GM12878 (cell line): ENCODE measurements around the gene NOSTRIN. TPM values are rescaled to one million over a fixed set of nuclear protein-coding genes. Genes with fewer than 3 reads are reported as not detected.

ENCODE experiments used
- CHD4 ChIP-seq: fragments of 200-600 bp; sonication (generic); IDR thresholded peaks from 2 replicates; pipeline ENCODE4 v1.6.1; 2016; ENCODE audit warnings: mild to moderate bottlenecking
- E2F4 ChIP-seq: IDR thresholded peaks from 2 replicates; pipeline ENCODE4 v1.6.1; 2012; ENCODE audit warnings: low read depth, low read length, improper control_type of control experiment
- FOXK2 ChIP-seq: fragments of 450-650 bp; IDR thresholded peaks from 2 replicates; pipeline ENCODE4 v1.6.1; 2017; ENCODE audit warnings: mild to moderate bottlenecking, moderate library complexity
- GATAD2B ChIP-seq: fragments of 450-650 bp; conservative IDR thresholded peaks from 2 replicates; pipeline ENCODE4 v1.6.1; 2017; ENCODE audit warnings: low read depth, mild to moderate bottlenecking, moderate library complexity
- HDAC6 ChIP-seq: fragments of 200-600 bp; sonication (generic); IDR thresholded peaks from one replicate; pipeline ENCODE4 v1.8.0; 2017; ENCODE audit warnings: antibody characterized with exemption; ENCODE audit not compliant: unreplicated experiment
- MXI1 ChIP-seq: fragments of 150-350 bp; IDR thresholded peaks from 2 replicates; pipeline ENCODE4 v1.6.1; 2011; ENCODE audit warnings: low read depth, mild to moderate bottlenecking, inconsistent platforms, low read length, improper control_type of control experiment
- NBN ChIP-seq: fragments of 450-650 bp; IDR thresholded peaks from 2 replicates; pipeline ENCODE4 v1.6.1; 2016
- POLR2AphosphoS5 ChIP-seq: IDR thresholded peaks from 2 replicates; pipeline ENCODE4 v1.6.1; 2011; ENCODE audit warnings: mild to moderate bottlenecking, low read length, inconsistent platforms
- RAD51 ChIP-seq: fragments of 450-650 bp; IDR thresholded peaks from 2 replicates; pipeline ENCODE4 v1.6.1; 2016; ENCODE audit warnings: moderate library complexity, mild to moderate bottlenecking, inconsistent platforms
- RB1 ChIP-seq: fragments of 450-650 bp; formaldehyde crosslinking; IDR thresholded peaks from 2 replicates; pipeline ENCODE4 v1.6.1; 2017; ENCODE audit warnings: mild to moderate bottlenecking, borderline replicate concordance
- RBBP5 ChIP-seq: fragments of 200-600 bp; sonication (generic); conservative IDR thresholded peaks from 2 replicates; pipeline ENCODE4 v1.6.1; 2016
- RUNX3 ChIP-seq: IDR thresholded peaks from 2 replicates; pipeline ENCODE4 v1.6.1; 2012; ENCODE audit warnings: low read length, inconsistent platforms
- SIN3A ChIP-seq: IDR thresholded peaks from 2 replicates; pipeline ENCODE4 v1.6.1; 2012; ENCODE audit warnings: low read depth, low read length, improper control_type of control experiment
- SIX5 ChIP-seq: IDR thresholded peaks from 2 replicates; pipeline ENCODE4 v1.6.1; 2011; ENCODE audit warnings: mild to moderate bottlenecking, low read depth, low read length, moderate library complexity; ENCODE audit not compliant: severe bottlenecking
- STAT1 ChIP-seq: fragments of 450-650 bp; conservative IDR thresholded peaks from 2 replicates; pipeline ENCODE4 v1.6.1; 2014; ENCODE audit warnings: antibody characterized with exemption, mild to moderate bottlenecking
- SUZ12 ChIP-seq: fragments of 200-600 bp; sonication (generic); IDR thresholded peaks from one replicate; pipeline ENCODE4 v1.6.1; 2018; ENCODE audit warnings: antibody characterized with exemption, mild to moderate bottlenecking; ENCODE audit not compliant: unreplicated experiment
- WRNIP1 ChIP-seq: IDR thresholded peaks from 2 replicates; pipeline ENCODE4 v1.6.1; 2011; ENCODE audit warnings: low read depth, low read length, improper control_type of control experiment, borderline replicate concordance
- ZBED1 ChIP-seq: IDR thresholded peaks from 2 replicates; pipeline ENCODE4 v1.6.1; 2016; ENCODE audit warnings: borderline replicate concordance
- ZNF592 ChIP-seq: fragments of 450-650 bp; IDR thresholded peaks from 2 replicates; pipeline ENCODE4 v1.6.1; 2017; ENCODE audit warnings: mild to moderate bottlenecking, moderate library complexity
- ZSCAN29 ChIP-seq: fragments of 450-650 bp; IDR thresholded peaks from 2 replicates; pipeline ENCODE4 v1.6.1; 2017; ENCODE audit warnings: mild to moderate bottlenecking, moderate library complexity
- ZZZ3 ChIP-seq: IDR thresholded peaks from 2 replicates; pipeline ENCODE4 v1.6.1; 2011; ENCODE audit warnings: low read depth; ENCODE audit not compliant: control insufficient read depth, insufficient read length
- polyA plus RNA-seq, 11 experiments: library from polyadenylated mRNA; depleted of rRNA in 4 of 11; unstranded in 6 of 11; stranded (reverse) in 5 of 11; fragments of >200 nt; fragmentation: Nextera tagmentation in 4 of 11; fragmentation: Illumina TruSeq in 1 of 11; extraction: Ambion mirVana in 4 of 11; extraction: Trizol in 1 of 11; gene quantifications; 1 replicate in 1 of 11; 2 replicates in 10 of 11; pipeline versions ENCODE4 v1.2.1 to v1.2.3, GENCODE V29; 2011 to 2016; ENCODE audit warnings: inconsistent platforms in 2 of 11, missing spikeins in 2 of 11, low read depth in 1 of 11
- total RNA-seq, 4 experiments: library from RNA; depleted of rRNA in 3 of 4; stranded (reverse); fragments of >200 nt in 3 of 4; fragmentation: Illumina TruSeq in 1 of 4; extraction: Trizol in 1 of 4; gene quantifications; 2 replicates each; pipeline versions ENCODE4 v1.2.1 to v1.2.3, GENCODE V29; 2013 to 2021
- TF ChIP-seq, protein P1 (sequence below): fragments of 450-650 bp; IDR thresholded peaks from 2 replicates; pipeline ENCODE4 v1.6.1; 2016; ENCODE audit warnings: mild to moderate bottlenecking
- TF ChIP-seq, protein P2 (sequence below), 3 experiments: IDR thresholded peaks in 2 of 3; conservative IDR thresholded peaks in 1 of 3; 2 replicates each; pipeline ENCODE4 v1.5.1; 2011; ENCODE audit warnings: low read depth in 3 of 3, low read length in 3 of 3, mild to moderate bottlenecking in 3 of 3, control low read depth in 2 of 3, moderate library complexity in 2 of 3, inconsistent platforms in 1 of 3, mixed read lengths in 1 of 3; ENCODE audit not compliant: control insufficient read depth in 2 of 3, insufficient read depth in 1 of 3; ENCODE audit errors: extremely low read depth in 1 of 3

Gene NOSTRIN
- total and polyA plus RNA-seq, 10 of the 15 experiments (the other 5 are each of a cell fraction or from before 2014, with no cell fraction given), result 0.13 to 0.42 (median 0.37) TPM; not detected in 5

- TF ChIP-seq WRNIP1 (no peak), CHD4 (no peak), RB1 (0 out of 2 replicates have a peak, but pooled peaks have one; percentile 41), RBBP5 (no peak), SIX5 (peak; percentile 93), ZNF592 (no peak), FOXK2 (0 out of 2 replicates have a peak, but pooled peaks have one; percentile 14), MXI1 (no peak), HDAC6 (no peak), NBN (no peak), ZSCAN29 (no peak), SUZ12 (no peak), POLR2AphosphoS5 (peak; percentile 44; the same call in 1 of the 2 replicates), SIN3A (peak; percentile 96), GATAD2B (peak; percentile 52), ZZZ3 (no peak), ZBED1 (no peak), STAT1 (no peak), E2F4 (peak; percentile 100), RAD51 (no peak), RUNX3 (no peak)
- TF ChIP-seq, protein P1, sequence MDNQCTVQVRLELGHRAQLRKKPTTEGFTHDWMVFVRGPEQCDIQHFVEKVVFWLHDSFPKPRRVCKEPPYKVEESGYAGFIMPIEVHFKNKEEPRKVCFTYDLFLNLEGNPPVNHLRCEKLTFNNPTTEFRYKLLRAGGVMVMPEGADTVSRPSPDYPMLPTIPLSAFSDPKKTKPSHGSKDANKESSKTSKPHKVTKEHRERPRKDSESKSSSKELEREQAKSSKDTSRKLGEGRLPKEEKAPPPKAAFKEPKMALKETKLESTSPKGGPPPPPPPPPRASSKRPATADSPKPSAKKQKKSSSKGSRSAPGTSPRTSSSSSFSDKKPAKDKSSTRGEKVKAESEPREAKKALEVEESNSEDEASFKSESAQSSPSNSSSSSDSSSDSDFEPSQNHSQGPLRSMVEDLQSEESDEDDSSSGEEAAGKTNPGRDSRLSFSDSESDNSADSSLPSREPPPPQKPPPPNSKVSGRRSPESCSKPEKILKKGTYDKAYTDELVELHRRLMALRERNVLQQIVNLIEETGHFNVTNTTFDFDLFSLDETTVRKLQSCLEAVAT, result no peak; the same call in 1 of the 2 replicates
- TF ChIP-seq, protein P2, sequence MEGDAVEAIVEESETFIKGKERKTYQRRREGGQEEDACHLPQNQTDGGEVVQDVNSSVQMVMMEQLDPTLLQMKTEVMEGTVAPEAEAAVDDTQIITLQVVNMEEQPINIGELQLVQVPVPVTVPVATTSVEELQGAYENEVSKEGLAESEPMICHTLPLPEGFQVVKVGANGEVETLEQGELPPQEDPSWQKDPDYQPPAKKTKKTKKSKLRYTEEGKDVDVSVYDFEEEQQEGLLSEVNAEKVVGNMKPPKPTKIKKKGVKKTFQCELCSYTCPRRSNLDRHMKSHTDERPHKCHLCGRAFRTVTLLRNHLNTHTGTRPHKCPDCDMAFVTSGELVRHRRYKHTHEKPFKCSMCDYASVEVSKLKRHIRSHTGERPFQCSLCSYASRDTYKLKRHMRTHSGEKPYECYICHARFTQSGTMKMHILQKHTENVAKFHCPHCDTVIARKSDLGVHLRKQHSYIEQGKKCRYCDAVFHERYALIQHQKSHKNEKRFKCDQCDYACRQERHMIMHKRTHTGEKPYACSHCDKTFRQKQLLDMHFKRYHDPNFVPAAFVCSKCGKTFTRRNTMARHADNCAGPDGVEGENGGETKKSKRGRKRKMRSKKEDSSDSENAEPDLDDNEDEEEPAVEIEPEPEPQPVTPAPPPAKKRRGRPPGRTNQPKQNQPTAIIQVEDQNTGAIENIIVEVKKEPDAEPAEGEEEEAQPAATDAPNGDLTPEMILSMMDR (IDR thresholded peaks at IDR 0.05 in 2 of 3, conservative IDR thresholded peaks at IDR 0.05 in 1 of 3; ENCODE audit: control insufficient read depth in 2 of 3, extremely low read depth in 1 of 3, insufficient read depth in 1 of 3, low read depth in 3 of 3, low read length in 3 of 3), result no peak
Observed at GRCh38 chr2:168890006-168890782, 87.8 kb downstream of the NOSTRIN start, which contains the start of gene SPC25 (continued).
